Parathyroid adenoma (tissue), 2 donors: ENCODE results near the gene SELE.

ENCODE experiments used
- H2AFZ ChIP-seq: fragments of 300-600 bp; sonication (generic); one replicate; pipeline ENCODE4 v1.7.0; 2017; ENCODE audit warnings: antibody characterized with exemption, mild to moderate bottlenecking
- H3K27ac ChIP-seq: fragments of 300-600 bp; sonication (generic); one replicate; pipeline ENCODE4 v1.7.0; 2017
- H3K27me3 ChIP-seq: fragments of 300-600 bp; sonication (generic); one replicate; pipeline ENCODE4 v1.7.0; 2017; ENCODE audit warnings: low read length; ENCODE audit not compliant: control insufficient read depth, insufficient read depth
- H3K36me3 ChIP-seq: fragments of 300-600 bp; sonication (generic); one replicate; pipeline ENCODE4 v1.7.0; 2017; ENCODE audit warnings: low read length; ENCODE audit not compliant: control insufficient read depth, insufficient read depth
- H3K4me1 ChIP-seq: fragments of 300-600 bp; sonication (generic); one replicate; pipeline ENCODE4 v1.7.0; 2017; ENCODE audit warnings: control low read depth
- H3K4me2 ChIP-seq: fragments of 300-600 bp; sonication (generic); one replicate; pipeline ENCODE4 v1.7.0; 2017; ENCODE audit warnings: low read length
- H3K4me3 ChIP-seq: fragments of 300-600 bp; sonication (generic); one replicate; pipeline ENCODE4 v1.7.0; 2017; ENCODE audit warnings: low read depth, low read length
- H3K79me2 ChIP-seq: fragments of 300-600 bp; sonication (generic); one replicate; pipeline ENCODE4 v1.7.0; 2017; ENCODE audit warnings: control low read depth
- H3K9ac ChIP-seq: fragments of 300-600 bp; sonication (generic); one replicate; pipeline ENCODE4 v1.7.0; 2017; ENCODE audit warnings: mild to moderate bottlenecking
- H3K9me3 ChIP-seq: fragments of 300-600 bp; sonication (generic); one replicate; pipeline ENCODE4 v1.7.0; 2017; ENCODE audit warnings: low read length; ENCODE audit not compliant: control insufficient read depth
- TF ChIP-seq, protein P1 (sequence below): fragments of 300-600 bp; sonication (generic); IDR thresholded peaks from one replicate; pipeline ENCODE4 v1.7.0; 2017; ENCODE audit warnings: antibody characterized with exemption, mild to moderate bottlenecking
- donor health status: primary hyperparathyroidism.

The SELE gene

DNA sequence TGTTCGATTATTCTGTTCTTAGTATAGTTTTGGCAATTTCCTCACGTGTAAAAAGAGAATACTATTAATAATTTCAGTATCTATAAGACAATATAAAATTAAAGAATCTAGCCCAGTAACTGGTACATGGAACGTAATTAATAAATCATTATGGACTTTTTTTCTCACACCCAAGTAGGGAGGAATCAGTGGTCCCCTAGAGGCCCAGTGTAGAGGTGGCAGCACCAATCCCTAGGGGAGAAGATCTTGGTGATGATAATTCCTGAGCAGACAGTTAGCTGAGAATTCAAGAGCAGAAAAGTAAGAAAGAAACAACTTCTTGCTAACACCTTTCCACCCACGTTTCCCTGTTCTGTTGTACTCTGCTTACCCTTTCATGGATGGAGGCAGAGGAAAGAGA lies 19.7 kb upstream of the SELE start:
- H3K9ac ChIP-seq = no peak overlapping the region
- TF ChIP-seq, protein P1, sequence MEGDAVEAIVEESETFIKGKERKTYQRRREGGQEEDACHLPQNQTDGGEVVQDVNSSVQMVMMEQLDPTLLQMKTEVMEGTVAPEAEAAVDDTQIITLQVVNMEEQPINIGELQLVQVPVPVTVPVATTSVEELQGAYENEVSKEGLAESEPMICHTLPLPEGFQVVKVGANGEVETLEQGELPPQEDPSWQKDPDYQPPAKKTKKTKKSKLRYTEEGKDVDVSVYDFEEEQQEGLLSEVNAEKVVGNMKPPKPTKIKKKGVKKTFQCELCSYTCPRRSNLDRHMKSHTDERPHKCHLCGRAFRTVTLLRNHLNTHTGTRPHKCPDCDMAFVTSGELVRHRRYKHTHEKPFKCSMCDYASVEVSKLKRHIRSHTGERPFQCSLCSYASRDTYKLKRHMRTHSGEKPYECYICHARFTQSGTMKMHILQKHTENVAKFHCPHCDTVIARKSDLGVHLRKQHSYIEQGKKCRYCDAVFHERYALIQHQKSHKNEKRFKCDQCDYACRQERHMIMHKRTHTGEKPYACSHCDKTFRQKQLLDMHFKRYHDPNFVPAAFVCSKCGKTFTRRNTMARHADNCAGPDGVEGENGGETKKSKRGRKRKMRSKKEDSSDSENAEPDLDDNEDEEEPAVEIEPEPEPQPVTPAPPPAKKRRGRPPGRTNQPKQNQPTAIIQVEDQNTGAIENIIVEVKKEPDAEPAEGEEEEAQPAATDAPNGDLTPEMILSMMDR = no peak
- peaks cover 15% of the 10 kb centered on the region for H3K4me1 ChIP-seq
- H3K4me2 ChIP-seq = no peak overlapping the region
- H3K27ac ChIP-seq = no peak overlapping the region
- no peaks in the 10 kb centered on the region for H3K9me3 ChIP-seq
- no peak overlapping the region for H3K4me3 ChIP-seq
- no peaks in the 10 kb centered on the region for H3K36me3 ChIP-seq
- no peaks in the 10 kb centered on the region for H3K79me2 ChIP-seq
- no peaks in the 10 kb centered on the region for H3K27me3 ChIP-seq
- H2AFZ ChIP-seq = peak overlapping the region; percentile 28

DNA sequence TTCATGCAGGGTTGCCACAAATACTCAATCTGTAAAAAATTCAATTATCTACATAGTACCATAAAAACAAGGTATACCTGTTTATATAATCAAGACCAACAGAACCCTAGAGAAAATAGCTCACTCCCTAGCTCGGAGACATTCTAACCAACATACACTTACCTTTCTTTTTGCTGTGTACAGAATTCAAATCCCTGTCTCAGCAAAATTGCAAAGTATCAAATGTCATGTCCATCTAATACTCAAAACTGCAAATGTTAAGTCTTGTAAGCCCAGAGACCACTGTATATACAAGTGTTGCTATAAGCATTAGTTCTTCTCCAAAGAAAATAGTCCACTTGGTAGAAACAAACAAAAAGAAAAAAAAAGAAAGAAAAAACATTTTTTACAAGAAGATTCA lies 16.2 kb upstream of the SELE start:
- peaks cover 15% of the 10 kb centered on the region for H3K4me1 ChIP-seq
- no peak overlapping the region for H3K9ac ChIP-seq
- no peaks in the 10 kb centered on the region for H3K79me2 ChIP-seq
- TF ChIP-seq, protein P1 = no peak
- H3K27me3 ChIP-seq = no peaks in the 10 kb centered on the region
- no peaks in the 10 kb centered on the region for H3K9me3 ChIP-seq
- H2AFZ ChIP-seq = no peak overlapping the region
- no peaks in the 10 kb centered on the region for H3K36me3 ChIP-seq
- H3K4me3 ChIP-seq = no peak overlapping the region
- peak overlapping the region; percentile 0 for H3K4me2 ChIP-seq
- H3K27ac ChIP-seq = peak overlapping the region; percentile 81

DNA sequence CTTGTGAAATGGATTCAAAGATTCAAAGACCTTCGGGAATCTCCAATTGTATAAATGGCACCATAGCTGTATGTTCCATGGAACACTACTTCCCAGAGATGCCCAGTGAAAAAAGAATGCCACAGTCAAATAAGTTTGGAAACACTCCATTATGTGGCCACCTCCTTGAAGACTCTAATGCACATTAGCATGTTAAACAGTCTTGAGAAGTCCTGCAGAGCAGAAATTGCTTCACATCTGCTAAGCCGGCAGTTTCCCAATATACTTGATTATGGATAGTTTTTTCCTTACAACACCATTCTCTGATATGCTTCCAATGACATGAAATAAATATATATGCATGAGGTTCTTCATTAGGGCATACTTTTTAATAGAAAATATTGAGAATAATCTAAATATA lies 12.7 kb upstream of the SELE start:
- H2AFZ ChIP-seq = no peak overlapping the region
- no peaks in the 10 kb centered on the region for H3K79me2 ChIP-seq
- no peak overlapping the region for H3K4me3 ChIP-seq
- H3K9ac ChIP-seq = no peak overlapping the region
- H3K9me3 ChIP-seq = no peaks in the 10 kb centered on the region
- no peaks in the 10 kb centered on the region for H3K27me3 ChIP-seq
- TF ChIP-seq, protein P1 = no peak
- peaks cover 21% of the 10 kb centered on the region for H3K4me1 ChIP-seq
- H3K27ac ChIP-seq = no peak overlapping the region
- H3K36me3 ChIP-seq = no peaks in the 10 kb centered on the region
- H3K4me2 ChIP-seq = no peak overlapping the region

DNA sequence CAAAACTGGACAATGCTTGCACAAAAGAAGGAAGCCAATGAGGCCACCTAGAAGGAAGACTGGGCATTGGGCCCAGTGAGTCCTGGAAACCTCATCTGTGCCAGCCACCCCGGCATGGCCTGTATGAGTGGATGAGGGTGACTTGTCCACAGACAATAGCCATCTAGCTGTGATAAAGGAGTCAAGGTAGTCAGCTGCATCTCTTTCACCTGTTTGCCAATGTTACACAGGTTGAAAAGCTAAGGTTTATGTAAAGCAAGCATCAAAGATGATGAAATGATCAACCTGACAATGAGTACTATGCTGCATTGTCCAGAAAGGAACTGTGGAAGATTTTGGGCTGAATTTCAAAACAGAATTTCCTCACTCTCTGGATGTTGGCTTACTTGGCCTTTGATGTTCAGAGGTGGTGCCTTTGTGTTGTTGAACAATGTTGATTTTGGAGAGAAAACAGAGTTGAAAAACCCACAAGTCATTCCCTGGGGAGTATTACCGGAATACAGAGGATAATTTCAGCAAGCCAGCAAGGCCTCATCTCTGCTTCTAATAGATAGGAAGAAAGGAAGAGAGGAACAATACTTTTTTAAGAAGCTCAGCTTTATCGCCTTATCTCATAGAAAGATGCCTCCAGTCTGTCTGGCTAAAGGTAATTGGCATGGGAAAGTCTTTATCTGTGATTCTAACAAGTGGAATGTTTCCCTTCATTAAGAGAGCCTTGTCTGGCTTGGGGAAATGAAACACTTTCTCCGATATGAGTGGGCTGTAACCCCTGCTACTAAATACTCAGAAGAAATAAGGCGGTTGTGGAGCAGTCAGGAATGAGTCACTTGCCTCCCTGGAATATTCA lies 11.4 kb upstream of the SELE start:
- H3K4me2 ChIP-seq = no peak overlapping the region
- H2AFZ ChIP-seq = peak overlapping the region; percentile 35
- H3K9me3 ChIP-seq = no peaks in the 10 kb centered on the region
- TF ChIP-seq, protein P1 = no peak
- peak overlapping the region; percentile 67 for H3K27ac ChIP-seq
- H3K36me3 ChIP-seq = no peaks in the 10 kb centered on the region
- H3K79me2 ChIP-seq = no peaks in the 10 kb centered on the region
- no peak overlapping the region for H3K4me3 ChIP-seq
- no peaks in the 10 kb centered on the region for H3K27me3 ChIP-seq
- H3K9ac ChIP-seq = no peak overlapping the region
- H3K4me1 ChIP-seq = peaks cover 23% of the 10 kb centered on the region
